DOHH2 (cell line): ENCODE data around the gene RCC2.

Experiments used
- H3F3A ChIP-seq: fragments of 200-600 bp; sonication (generic), shearing (Covaris generic); 2 replicates; pipeline ENCODE4 v1.6.0; 2016; ENCODE audit warnings: antibody characterized with exemption, mild to moderate bottlenecking; ENCODE audit not compliant: control insufficient read depth, insufficient read depth
- H3K27ac ChIP-seq: fragments of 200-600 bp; sonication (generic); 2 replicates; pipeline ENCODE4 v1.5.1; 2014; ENCODE audit warnings: low read depth, mild to moderate bottlenecking, low read length, moderate library complexity
- H3K27me3 ChIP-seq: fragments of 200-600 bp; sonication (generic); 2 replicates; pipeline ENCODE4 v1.6.1; 2014; ENCODE audit warnings: mild to moderate bottlenecking, low read length, mixed read lengths; ENCODE audit not compliant: control insufficient read depth
- H3K36me3 ChIP-seq: fragments of 200-600 bp; sonication (generic); 2 replicates; pipeline ENCODE4 v1.6.1; 2014; ENCODE audit warnings: mild to moderate bottlenecking, low read length, moderate library complexity, mixed read lengths; ENCODE audit not compliant: control insufficient read depth
- H3K4me1 ChIP-seq: fragments of 200-600 bp; sonication (generic); 2 replicates; pipeline ENCODE4 v1.6.1; 2014; ENCODE audit warnings: mild to moderate bottlenecking, low read length, mixed read lengths; ENCODE audit not compliant: control insufficient read depth
- H3K4me2 ChIP-seq: fragments of 200-600 bp; sonication (generic); 2 replicates; pipeline ENCODE4 v1.6.0; 2014; ENCODE audit warnings: mild to moderate bottlenecking, low read length, moderate library complexity
- H3K4me3 ChIP-seq: fragments of 200-600 bp; sonication (generic); 2 replicates; pipeline ENCODE4 v1.5.1; 2014; ENCODE audit warnings: mild to moderate bottlenecking, low read length, mixed read lengths
- H3K79me2 ChIP-seq: fragments of 200-600 bp; sonication (generic); 2 replicates; pipeline ENCODE4 v1.6.1; 2014; ENCODE audit warnings: mild to moderate bottlenecking, low read length, mixed read lengths; ENCODE audit not compliant: control insufficient read depth
- H3K9me2 ChIP-seq: fragments of 200-600 bp; sonication (generic); replicated peaks from 2 replicates; pipeline ENCODE4 v1.6.1; 2014; ENCODE audit warnings: mild to moderate bottlenecking, low read length, mixed read lengths; ENCODE audit not compliant: control insufficient read depth
- H3K9me3 ChIP-seq: fragments of 200-600 bp; sonication (generic); 2 replicates; pipeline ENCODE4 v1.6.1; 2014; ENCODE audit warnings: antibody characterized with exemption, low read length, mixed read lengths; ENCODE audit not compliant: control insufficient read depth, insufficient read depth
- H4K20me1 ChIP-seq: fragments of 200-600 bp; sonication (generic); 2 replicates; pipeline ENCODE4 v1.6.0; 2014; ENCODE audit warnings: low read depth, mild to moderate bottlenecking, antibody characterized with exemption, low read length, moderate library complexity; ENCODE audit not compliant: control insufficient read depth, insufficient read depth
- EZH2phosphoT487 ChIP-seq: fragments of 200-600 bp; sonication (generic); IDR thresholded peaks from 2 replicates; pipeline ENCODE4 v1.6.1; 2017; ENCODE audit warnings: borderline replicate concordance, mild to moderate bottlenecking, antibody characterized with exemption, low read length, moderate library complexity, mixed read lengths
- TF ChIP-seq, protein P1 (sequence below): fragments of 200-600 bp; sonication (generic); IDR thresholded peaks from one replicate; pipeline ENCODE4 v1.5.1; 2014; ENCODE audit warnings: antibody characterized with exemption, mild to moderate bottlenecking, low read depth, low read length; ENCODE audit not compliant: poor library complexity, severe bottlenecking

The RCC2 gene

DNA sequence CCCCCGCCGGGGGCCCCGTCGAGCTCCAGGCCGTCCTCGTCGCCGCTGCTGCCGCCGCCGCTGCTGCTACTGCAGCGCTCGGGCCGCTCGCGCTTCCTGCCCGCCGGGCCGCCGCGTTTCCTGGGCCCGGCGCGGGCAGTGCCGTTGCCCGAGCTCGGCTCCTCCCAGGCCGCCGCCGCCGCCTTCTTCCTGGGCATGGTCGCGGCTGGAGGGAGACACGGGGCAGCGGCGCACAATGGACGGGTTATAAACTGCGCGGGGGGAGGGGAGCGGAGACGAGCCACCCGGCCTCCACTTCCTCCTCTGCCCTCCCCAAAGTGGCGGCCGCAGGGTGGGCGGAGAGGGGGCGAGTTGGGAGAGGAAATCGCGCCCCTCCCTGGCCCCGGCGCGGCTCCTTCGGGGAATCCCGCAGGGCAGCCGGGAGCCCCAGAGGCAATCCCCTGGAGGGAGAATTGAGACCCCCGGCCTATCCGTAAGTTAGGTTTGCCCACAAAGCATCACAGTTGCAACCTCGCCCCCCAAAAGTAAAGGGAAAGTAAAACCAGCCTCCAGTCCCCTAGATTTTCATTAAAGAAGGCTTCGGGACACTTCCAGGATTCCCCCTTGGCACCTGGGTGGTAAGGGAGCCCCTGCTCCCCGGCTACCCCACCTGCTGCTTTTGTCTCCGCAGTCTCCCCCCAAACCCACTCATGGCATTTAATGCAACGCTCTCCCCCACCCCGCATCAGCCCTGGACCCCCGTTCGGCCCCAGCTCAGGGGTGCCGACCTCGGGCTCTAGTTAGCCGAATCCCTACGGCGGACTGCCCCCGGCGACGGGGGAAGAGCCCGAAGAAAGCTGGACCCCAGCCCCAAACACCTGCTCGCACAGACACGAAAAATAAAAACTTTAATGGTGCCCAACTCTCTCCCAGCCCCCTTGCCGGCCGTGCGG lies 893 bp downstream of the RCC2 start:
- H3K4me1 ChIP-seq: peaks cover 57% of the 10 kb centered on the region
- peaks cover 16% of the 10 kb centered on the region for H3F3A ChIP-seq
- H3K27me3 ChIP-seq: peaks cover 14% of the 10 kb centered on the region
- TF ChIP-seq EZH2phosphoT487: no peak
- TF ChIP-seq, protein P1, sequence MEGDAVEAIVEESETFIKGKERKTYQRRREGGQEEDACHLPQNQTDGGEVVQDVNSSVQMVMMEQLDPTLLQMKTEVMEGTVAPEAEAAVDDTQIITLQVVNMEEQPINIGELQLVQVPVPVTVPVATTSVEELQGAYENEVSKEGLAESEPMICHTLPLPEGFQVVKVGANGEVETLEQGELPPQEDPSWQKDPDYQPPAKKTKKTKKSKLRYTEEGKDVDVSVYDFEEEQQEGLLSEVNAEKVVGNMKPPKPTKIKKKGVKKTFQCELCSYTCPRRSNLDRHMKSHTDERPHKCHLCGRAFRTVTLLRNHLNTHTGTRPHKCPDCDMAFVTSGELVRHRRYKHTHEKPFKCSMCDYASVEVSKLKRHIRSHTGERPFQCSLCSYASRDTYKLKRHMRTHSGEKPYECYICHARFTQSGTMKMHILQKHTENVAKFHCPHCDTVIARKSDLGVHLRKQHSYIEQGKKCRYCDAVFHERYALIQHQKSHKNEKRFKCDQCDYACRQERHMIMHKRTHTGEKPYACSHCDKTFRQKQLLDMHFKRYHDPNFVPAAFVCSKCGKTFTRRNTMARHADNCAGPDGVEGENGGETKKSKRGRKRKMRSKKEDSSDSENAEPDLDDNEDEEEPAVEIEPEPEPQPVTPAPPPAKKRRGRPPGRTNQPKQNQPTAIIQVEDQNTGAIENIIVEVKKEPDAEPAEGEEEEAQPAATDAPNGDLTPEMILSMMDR: no peak
- H4K20me1 ChIP-seq: peaks cover 38% of the 10 kb centered on the region
- H3K9me3 ChIP-seq: no peaks in the 10 kb centered on the region
- peak overlapping the region; percentile 97 for H3K4me3 ChIP-seq
- H3K79me2 ChIP-seq: peaks cover 55% of the 10 kb centered on the region
- H3K27ac ChIP-seq: peak overlapping the region; percentile 99
- H3K36me3 ChIP-seq: peaks cover 48% of the 10 kb centered on the region
- peak overlapping the region; percentile 76 for H3K4me2 ChIP-seq
- no peaks in the 10 kb centered on the region for H3K9me2 ChIP-seq

- Histone ChIP-seq H3K79me2 (peaks cover 63% of the 10 kb centered on the region), H3K4me2 (peak overlapping the region; percentile 85), H3K4me3 (peak overlapping the region; percentile 97), H3K27ac (peak overlapping the region; percentile 99), H3K4me1 (peaks cover 61% of the 10 kb centered on the region), H3K9me3 (no peaks in the 10 kb centered on the region), H3K27me3 (peaks cover 14% of the 10 kb centered on the region), H3F3A (peaks cover 16% of the 10 kb centered on the region), H4K20me1 (peaks cover 46% of the 10 kb centered on the region), H3K36me3 (peaks cover 56% of the 10 kb centered on the region), H3K9me2 (no peaks in the 10 kb centered on the region)
- no peak for TF ChIP-seq EZH2phosphoT487
- TF ChIP-seq, protein P1: no peak
Measured at GRCh38 chr1:17437580-17438317, 1.7 kb downstream of the RCC2 start.

DNA sequence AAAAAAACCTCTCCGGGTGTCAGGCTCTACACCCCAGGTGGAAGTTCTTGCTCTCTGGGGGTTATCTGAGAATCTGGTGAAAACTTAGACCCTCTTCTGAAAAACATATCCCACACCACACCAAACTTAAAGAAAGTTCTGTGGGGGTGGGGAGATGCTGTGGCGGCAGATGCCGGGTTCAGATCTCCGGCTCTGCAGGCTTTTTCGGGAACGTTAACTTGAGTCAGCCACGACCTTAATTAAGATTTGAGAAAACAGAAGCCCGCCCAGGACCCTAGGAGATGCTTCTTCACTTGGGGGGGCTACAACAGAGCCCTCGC lies 2.3 kb downstream of the RCC2 start:
- Histone ChIP-seq H3K79me2 (peaks cover 68% of the 10 kb centered on the region), H4K20me1 (peaks cover 51% of the 10 kb centered on the region)

More for the DNA sequence above, 2.3 kb downstream of the RCC2 start:
- Histone ChIP-seq H3F3A (peaks cover 16% of the 10 kb centered on the region), H3K9me2 (no peaks in the 10 kb centered on the region), H3K27ac (no peak overlapping the region), H3K4me3 (peak overlapping the region; percentile 97), H3K27me3 (peaks cover 14% of the 10 kb centered on the region), H3K9me3 (no peaks in the 10 kb centered on the region), H3K4me1 (peaks cover 66% of the 10 kb centered on the region), H3K36me3 (peaks cover 62% of the 10 kb centered on the region), H3K4me2 (peak overlapping the region; percentile 85)
- TF ChIP-seq, protein P1: no peak
- TF ChIP-seq EZH2phosphoT487: no peak
